DMS 273 treated with DMSO at 0.1 percent for 48 hours (cell line): Measurements from ENCODE around the gene CGNL1.

Experiments used
- DNase-seq: peaks from one replicate; lab custom pipeline; 2025; lab: John Stamatoyannopoulos, UW

The CGNL1 gene

DNA sequence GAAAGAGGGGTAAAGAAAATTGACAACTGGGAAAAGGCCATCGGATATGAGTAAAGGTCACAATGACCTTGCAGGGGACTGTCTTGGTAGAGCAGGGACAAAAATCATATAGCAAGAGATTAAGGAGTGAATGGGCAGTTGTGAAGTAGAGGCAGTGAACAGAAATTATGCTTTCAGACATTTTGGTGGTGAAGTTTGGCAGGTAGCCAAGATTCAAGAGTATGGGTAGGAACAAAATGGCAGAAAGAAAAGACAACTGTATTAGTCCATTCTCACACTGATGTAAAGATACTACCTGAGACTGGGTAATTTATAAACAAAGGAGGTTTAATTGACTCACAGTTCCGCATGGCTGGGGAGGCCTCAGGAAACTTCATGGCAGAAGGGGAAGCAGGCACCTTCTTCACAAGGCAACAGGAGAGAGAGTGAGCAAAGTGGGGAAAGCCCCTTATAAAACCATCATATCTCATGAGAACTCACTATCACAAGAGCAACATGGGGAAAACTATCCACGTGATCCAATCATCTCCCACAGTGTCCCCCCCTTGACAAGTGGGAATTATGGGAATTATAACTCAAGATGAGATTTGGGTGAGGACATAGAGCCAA is 84.0 kb downstream of the CGNL1 start:
- no peak for DNase-seq

DNA sequence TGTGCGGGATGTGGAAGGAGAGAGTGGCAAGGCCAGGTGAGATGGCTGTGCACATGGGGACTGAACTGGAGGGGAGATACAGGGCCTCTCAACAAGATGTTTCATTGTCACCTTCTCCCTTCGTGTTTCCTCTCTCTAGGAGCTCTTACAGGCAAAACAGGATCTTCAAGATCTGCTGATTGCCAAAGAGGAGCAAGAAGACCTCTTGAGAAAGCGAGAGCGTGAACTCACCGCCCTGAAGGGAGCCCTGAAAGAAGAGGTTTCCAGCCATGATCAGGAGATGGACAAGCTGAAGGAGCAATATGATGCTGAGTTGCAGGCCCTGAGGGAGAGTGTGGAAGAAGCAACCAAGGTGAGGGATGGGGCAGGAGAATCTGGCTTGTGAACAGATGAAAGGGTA is 85.2 kb downstream of the CGNL1 start:
- DNase-seq, result no peak

DNA sequence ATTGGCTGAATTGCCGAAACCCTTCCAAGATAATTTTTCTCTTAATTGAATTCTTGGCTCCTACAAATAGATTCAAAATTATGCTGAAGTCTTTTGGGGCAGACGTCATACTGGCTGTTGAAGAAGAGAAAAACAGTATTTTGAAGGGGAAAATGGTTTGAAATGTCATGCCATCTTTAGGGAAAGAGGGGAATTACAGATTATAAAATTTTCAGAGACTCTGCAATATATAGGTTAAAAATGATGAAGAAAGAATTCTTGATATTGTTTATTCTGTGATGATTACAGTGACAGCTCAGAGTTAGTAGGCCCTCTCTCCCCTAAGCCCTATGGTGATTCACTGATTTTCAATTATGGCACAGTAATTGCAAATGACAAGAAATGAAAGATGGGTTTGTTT is 86.1 kb downstream of the CGNL1 start:
- no peak for DNase-seq

DNA sequence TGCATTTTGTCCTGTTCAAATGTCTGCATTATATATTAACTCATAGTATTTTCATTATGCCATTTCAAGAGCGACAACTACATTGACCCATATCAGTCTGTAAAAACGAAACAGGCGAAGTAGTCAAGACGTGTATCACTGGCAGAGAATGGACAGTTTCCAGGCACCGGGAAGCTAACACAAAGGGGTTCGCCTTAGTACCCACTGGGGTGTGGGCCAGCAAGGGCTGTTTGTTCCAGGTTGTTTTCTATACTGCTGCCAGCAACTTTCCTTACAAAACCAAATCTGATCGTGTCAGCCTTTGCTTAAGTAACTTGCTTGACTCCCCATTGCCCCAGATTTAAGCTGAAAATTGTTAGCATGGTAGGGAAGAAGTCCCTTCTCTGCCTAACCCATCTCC is 87.1 kb downstream of the CGNL1 start:
- no peak for DNase-seq

DNA sequence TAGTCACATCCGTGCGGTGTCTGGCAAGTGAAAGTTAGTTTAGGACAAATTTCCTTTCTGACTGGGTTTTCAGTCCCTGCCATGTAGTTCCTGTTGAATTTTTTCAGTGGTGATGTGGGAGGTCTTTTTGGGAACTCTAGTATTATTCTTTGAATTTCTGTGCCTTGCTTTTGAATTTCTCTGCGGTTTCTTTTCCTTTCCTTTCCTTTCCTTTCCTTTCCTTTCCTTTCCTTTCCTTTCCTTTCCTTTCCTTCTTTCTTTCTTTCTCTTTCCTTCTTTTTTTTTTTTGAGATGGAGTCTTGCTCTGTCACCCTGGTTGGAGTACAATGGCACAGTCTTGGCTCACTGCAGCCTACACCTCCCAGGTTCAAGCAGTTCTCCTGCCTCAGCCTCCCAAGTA is 88.2 kb downstream of the CGNL1 start:
- no peak for DNase-seq

DNA sequence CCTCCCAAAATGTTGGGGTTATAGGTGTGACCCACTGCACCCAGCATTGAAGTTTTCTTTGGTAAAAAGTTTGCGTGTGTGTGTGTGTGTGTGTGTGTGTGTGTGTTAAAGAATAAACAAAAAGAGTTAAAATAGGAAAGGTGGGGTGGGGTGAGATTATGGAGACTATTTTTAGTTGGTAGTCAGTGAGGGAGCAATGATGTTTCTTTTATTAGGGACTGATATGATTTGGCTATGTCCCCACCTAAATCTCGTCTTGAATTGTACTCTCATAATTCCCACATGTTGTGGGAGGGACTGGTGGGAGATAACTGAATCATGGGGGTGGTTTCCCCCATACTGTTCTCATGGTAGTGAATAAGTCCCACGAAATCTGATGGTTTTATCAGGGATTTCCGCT is 92.2 kb downstream of the CGNL1 start:
- DNase-seq, result no peak

DNA sequence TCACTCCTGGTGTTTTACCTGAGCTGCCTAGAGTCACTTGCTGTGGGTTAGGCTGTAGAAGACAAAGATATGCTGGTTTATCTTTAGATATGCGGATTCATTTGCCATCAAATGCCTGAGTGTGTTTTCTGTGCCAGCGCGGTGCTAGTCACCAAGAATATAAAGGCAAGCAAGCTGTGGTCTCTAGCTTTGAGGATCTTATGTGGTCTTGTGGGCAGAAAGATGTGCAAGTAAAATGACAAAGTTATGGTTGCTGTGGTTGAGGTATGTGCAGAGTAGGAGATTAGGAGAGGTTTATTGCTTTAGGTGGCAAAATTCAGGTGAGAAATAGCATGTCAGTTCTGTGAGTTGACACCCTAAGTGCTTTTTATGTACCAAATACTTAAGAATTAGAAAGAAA is 94.2 kb downstream of the CGNL1 start:
- DNase-seq, result no peak

DNA sequence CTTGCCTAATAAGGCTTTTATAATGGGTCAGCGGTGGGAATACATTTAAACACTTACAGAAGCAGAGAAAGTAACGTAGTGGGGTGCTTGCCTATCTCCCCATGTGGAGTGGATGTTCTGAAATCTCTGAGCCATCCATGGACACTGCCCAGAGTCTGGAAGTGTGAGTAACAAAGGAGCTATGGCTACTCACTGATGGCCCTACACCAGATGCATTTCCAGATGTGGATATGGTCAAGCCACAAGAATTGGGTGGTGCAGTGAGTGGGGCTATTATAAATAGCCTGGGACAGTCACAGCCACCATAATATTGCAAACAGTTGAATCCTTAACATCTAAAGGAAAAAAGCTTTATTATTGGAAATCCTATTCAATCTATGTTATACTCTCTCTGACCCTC is 96.6 kb downstream of the CGNL1 start:
- DNase-seq, result no peak

DNA sequence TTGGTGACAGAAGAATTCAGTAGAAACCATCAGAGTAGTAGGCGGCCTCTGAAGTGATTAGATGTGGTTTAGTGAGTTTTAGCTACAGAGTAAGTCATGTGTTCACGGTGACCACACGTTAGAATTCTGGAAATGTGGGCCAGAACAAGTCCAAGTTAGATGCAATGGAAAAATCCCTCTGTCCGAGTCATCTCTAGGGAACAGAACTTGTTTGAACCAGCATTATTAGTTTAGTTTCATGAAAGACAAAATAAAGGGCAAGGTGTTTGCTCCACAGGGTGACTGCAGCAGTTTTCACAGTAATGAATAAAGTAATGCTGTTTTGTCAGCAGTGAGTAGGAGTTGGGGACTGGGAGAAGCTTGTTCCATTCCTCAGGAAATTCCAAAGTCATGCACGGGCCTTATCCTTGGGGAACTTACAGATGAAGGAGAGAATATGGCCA is 100.2 kb downstream of the CGNL1 start:
- no peak for DNase-seq

DNA sequence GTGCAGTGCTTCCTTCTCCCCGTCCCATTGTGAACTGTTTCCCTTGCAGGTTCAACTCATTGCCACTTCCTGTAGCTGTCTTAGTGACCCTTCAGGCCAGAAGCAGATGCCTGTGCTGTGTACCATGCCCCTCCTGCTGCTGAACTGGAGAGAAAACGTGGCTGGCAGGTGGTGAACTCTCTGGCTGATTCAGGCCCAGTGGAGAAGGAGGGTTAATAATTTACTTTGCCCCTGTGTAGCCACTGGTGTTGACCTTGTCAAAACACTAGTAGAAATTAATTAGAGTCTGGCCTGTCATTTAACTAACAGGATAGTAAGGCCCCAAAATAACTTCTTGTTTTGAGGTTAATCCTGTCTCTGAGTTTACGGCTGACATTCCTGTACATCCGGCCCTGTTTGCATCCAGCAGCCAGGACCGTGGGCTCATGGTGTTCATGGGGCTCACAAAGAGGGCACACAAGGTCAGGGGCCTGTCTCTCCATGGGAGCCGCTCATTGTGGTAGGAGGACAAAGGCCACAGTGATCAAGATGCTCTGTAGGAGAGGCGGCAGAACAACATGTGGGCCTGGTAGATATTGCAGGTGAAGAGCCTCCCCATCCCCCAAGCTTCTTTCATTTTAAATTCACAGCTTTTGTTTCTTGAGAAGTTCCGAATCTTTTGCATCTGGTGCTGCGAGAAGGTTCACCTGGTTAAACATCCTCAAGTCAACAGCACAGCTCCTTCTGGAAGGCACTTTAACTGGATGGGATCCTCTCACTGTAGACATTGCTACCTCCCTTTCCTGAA is 101.6 kb downstream of the CGNL1 start:
- no peak for DNase-seq

DNA sequence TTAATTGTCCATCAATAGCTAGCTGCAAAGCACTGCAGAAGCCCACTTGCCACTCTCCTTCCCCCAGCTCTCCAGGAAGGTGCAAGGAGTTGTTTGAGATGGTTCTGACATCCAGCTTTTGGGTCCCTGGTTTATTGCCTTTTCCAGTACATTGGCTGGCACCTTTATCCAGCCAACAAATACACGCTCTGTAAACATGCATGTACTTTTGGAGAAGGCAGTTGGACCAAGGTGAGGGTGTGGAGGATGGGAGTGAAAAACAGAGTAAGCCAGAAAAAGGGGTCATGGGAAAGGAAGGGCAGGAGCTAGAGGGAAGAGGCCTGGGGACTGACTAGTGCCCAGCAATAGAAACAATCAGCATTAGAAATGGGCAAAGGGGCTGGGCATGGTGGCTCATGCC is 102.7 kb downstream of the CGNL1 start:
- DNase-seq, result no peak

DNA sequence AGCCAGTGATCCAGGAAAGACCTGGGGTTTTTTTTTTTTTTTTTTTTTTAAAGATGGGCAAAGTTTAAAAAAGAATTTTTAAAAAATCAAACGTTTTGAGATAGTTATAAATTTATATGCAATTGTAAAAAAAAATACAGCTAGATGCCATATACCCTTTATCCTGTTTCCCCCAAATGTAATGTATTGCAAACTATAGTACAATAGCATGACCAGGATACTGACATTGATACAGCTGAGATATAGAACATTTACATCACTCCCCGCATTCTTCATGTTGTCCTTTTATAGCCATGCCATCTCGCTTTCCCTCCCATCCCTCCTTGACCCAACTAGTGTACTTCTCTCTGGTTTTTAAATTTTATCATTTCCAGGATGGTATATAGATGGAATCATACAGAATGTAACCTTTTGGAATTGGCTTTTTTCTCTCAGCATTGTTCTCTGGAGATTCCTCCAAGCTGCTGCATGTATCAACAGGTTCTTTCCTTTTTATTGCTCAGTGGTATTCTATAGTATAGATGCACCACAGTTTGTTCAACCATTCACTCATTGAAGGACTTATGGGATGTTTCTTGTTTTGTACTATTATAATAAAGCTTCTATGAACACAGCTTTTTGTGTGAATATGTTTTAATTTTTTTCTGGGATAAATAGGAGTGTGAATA is 104.9 kb downstream of the CGNL1 start:
- no peak for DNase-seq

DNA sequence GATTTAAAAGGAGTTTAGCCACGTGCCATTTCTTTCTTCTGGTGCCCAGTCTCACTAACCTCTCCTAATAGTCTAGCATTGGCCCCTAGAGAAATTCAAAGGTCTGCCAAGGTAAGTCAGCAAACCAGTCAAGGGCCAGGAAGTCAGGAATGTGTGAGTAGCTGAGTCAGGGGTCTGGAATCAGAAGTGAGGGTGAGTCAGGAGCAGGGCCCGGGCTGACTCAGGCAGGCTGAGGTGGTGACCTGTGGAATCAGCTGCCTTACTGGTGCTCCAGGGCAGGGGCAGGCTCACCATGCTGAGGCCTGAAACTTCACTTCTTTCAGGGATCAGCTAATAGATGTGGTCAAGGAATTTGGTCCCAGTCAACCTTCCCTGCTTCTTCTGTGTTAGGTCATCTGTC is 109.6 kb downstream of the CGNL1 start:
- no peak for DNase-seq

DNA sequence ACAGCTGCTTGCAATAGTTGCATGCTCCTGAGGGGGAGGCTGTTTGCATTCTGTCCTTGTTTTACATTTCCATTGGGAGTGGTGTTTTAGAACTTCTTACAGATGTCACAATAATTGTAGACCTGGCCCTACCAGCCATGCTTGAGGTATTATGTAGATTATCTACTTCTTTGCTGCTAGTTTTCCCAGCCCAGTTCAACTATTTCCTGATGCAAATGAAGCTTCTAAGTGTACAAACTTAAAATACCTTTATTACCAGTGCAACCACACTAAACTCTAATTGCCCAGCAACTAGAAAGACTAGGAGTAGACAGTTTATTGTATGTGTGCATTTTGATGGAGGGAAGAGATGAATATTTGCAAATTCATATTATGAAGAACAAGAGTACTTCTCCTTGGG is 110.5 kb downstream of the CGNL1 start:
- DNase-seq, result no peak

DNA sequence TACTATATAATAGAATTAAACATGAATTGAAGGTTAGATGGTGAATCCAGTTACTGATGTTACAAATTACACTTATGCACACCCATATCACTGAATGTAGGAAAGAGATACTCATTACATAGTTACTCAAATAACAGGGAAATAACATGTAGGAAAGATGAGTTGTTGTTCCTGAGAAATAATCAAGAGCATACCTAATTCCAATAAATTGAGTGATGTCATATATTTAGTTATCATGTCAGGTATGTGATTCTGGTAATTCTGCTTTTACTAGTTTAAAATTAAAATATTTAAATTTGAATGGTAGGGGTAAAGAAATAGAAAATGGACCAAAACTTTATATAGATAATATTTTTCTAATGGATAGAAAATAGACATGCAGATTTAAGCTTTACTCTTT is 112.8 kb downstream of the CGNL1 start:
- DNase-seq, result no peak

DNA sequence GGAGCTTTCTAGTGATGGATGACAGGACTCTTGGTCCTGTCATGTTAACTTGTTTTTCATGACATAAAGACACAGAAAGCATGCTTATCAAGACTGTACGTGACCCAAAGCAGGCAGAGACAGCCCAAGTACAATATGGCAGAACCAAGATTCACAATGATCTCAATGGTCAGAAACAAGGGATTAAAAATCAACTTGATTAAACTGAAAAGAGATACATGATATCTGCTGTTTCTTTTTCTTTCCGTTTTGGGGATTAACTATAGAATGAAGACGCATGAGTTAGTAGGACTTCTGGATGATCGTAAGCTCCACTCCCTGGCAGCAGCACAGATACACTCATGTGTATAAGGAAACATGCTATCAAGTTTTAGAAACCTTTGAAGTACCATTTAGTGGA is 117.0 kb downstream of the CGNL1 start:
- no peak for DNase-seq

DNA sequence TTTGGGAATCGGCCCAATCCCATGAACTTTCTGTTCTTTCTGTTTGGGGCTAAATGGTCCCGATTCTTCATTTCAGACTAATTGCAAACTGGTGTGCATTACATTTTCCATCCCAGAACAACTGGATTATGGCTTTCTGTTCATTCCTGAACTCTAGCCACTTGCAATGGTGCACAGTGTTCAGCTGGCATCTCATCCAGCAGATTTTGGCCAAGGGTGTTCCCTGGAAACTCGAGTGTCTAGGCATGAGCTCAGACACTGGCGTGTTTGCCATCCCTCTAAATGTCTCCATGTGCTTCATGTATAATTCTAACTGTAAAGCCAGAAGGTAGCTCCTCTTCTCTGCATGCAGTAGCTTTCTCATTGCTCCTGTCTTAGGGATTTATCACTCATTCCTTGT is 118.3 kb downstream of the CGNL1 start:
- DNase-seq, result no peak

DNA sequence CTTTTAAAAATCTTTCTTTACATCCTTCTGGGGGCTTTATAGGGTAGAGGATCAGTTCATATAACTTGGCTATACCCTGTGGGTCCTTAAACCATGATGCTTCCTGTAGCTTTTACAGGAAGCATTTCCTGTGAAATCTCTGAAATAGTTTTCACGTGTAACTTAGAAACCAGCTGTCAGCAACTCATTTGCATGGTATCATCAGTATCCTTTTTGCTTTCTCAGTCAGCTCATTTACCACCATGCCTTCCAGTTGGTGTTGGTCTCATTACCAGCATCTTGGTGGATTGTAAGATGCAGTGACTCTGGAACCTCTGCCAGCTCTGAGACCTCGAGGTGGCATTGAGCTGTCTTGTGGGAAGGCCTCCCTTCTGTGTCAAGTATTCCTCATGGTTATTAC is 118.7 kb downstream of the CGNL1 start:
- no peak for DNase-seq

DNA sequence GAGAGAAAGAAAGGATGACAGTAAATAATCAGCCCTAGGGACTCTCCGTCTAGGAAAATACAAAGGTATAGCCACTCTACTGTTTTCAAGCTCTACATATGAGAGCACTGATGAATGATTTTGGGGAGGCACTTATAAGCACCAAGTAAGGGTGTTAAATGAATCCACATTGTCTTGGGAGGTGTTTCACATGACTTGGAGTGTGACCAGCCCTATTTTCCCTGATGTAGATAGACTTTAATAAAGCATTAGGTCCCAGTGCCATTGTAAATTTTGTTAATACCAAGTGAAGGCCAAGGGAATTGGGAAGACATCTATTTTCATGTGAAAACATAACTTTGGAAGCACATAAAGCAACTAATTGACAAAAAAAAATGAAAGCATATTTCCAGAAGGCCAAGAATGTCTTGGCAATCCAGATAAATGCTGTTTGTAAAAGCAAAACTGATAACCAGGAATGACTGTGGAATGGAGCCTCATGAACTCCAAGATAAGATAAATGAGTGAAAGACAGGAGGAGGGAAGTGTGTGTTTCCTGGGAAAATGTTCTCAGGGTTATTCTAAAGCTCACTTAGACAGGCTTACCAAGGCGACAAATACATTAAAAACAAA is 119.4 kb downstream of the CGNL1 start:
- DNase-seq, result no peak

DNA sequence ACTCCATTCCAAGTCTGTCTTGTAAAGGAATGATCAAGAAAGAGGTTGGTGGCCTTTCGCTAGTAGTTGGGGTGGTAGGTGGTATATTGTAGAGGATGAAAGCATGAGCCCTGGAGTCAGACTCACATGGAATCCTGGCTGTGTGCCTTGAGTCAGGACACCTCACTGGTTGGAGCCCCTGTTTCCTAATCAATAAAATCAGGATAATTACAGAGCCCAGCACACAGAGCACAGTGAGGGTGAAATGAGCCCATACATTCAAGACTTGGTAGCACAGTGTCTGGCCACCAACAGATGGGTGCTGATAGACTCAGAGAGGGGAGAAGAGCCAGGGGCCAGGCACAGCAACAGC is 120.3 kb downstream of the CGNL1 start:
- no peak for DNase-seq

DNA sequence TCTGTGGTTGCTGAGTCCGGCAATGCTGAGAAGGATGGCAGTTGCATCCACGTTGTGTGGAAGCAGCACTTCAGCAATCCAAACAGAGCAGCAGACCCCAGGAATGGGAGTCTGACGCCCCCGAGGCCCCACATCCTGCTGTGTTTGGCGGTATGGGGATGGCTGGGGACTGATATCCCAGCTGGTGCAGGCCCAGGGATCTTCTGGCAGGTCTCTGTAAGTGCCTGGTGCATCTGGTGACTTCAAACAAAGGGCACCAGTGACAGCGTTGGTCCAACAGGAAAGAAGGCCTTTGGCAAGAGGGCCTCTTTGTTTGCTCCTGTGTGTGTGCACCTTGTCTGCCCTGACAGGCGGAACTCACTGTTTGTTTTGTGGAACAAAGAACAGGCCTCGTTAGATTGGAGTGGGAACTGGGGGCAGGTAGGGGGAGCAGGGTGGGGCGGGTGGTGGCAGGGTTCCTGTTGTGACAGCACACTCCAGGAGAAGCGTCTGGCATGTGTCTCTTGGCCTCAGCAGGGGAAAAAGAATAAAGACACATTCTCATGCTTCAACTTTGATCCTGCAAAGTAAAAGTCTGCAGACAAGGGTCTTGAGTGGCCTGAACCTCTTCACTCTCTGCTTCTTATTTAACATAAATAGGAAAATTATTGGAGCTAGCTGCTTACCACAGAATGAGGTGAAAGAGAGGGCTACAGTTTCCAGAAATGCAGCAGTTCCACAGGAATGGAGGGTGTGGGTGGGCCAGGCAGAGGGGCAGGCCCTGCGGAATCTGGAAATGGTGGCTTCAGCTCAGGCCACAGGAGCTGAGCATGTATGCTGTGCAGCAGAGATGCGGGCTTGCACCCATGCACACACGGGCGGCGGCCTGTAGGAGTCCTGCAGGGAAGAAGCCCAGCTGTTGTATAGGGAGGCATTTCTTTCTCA is 120.9 kb downstream of the CGNL1 start:
- DNase-seq, result no peak

DNA sequence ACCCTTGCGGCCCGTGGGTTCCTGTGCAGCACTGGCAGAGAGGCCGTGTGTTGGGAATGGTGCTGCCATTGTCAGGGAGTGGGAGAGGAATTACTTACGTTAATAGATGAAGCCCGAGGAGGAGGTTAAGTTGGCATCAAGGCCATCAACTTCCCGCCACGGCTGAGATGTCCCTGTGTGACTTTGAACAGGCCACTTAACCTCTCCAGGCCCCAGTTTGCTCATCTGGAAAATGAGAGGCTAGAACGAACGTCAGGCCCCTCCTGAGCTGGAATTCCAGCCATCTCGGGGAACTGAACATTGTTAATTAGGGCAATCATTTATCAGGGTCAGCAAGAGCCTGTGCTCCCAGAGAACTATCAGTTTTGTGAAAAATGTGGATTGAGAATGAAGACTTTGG is 124.0 kb downstream of the CGNL1 start:
- DNase-seq, result no peak
